ENCODE data around the gene MYRFL.

MYRFL gene

GRCh38 chr12:69886109-69886508, 61.1 kb downstream of the MYRFL start:
- no peak overlapping the region for H3K4me3 ChIP-seq (ENCODE audit: control insufficient read depth, low read depth, low read length)
- TF ChIP-seq, protein P1, sequence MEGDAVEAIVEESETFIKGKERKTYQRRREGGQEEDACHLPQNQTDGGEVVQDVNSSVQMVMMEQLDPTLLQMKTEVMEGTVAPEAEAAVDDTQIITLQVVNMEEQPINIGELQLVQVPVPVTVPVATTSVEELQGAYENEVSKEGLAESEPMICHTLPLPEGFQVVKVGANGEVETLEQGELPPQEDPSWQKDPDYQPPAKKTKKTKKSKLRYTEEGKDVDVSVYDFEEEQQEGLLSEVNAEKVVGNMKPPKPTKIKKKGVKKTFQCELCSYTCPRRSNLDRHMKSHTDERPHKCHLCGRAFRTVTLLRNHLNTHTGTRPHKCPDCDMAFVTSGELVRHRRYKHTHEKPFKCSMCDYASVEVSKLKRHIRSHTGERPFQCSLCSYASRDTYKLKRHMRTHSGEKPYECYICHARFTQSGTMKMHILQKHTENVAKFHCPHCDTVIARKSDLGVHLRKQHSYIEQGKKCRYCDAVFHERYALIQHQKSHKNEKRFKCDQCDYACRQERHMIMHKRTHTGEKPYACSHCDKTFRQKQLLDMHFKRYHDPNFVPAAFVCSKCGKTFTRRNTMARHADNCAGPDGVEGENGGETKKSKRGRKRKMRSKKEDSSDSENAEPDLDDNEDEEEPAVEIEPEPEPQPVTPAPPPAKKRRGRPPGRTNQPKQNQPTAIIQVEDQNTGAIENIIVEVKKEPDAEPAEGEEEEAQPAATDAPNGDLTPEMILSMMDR (conservative IDR thresholded peaks at IDR 0.05; ENCODE audit: control insufficient read depth, insufficient read depth, low read depth, low read length) = no peak
- DNase-seq (ENCODE audit: low read depth) = no peak

DNA sequence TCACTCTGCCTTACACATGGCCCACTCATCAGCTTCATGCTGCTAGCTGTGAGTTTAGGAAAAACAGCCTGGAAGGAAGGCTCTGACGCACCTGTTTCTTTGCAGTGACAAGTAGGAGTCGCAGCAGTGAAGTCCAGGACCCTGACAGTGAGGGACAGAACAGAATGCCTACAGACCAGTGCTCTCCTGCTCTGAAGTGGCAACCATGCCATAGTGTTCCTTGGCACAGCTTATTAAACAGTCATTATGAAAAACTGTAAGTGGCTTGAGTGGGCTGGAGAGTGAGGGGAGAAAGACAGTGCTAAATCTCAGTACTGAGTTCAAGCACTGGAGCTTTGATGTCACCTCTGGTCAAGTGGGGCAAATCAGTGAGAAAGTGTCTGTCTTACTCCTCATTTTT, 61.7 kb downstream of the MYRFL start:
- no peak for DNase-seq (ENCODE audit: low read depth)
- TF ChIP-seq, protein P1 (conservative IDR thresholded peaks at IDR 0.05; ENCODE audit: control insufficient read depth, insufficient read depth, low read depth, low read length) = no peak
- no peak overlapping the region for H3K4me3 ChIP-seq (ENCODE audit: control insufficient read depth, low read depth, low read length)

DNA sequence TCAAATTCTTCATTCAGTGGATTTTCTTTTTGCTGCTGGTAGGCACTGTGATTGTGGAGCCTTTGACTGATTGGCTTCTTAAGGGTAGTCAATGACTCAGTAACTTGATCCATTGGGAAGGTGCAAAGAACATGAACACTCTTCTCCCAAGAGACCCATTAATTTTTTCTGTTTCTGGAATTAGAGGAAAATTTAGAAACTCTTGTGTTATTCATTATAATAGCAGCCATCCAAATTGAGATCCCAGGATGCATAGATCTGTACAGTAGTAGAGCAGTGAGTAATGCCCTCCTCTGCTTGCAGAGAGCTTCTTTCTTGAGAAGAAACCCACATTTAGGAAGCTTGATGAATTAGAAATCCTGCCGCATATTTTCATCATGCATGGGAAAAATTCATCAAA, 63.9 kb downstream of the MYRFL start:
- TF ChIP-seq, protein P1 (conservative IDR thresholded peaks at IDR 0.05; ENCODE audit: control insufficient read depth, insufficient read depth, low read depth, low read length) = no peak
- H3K4me3 ChIP-seq (ENCODE audit: control insufficient read depth, low read depth, low read length) = no peak overlapping the region
- DNase-seq (ENCODE audit: low read depth) = peak; percentile 68

DNA sequence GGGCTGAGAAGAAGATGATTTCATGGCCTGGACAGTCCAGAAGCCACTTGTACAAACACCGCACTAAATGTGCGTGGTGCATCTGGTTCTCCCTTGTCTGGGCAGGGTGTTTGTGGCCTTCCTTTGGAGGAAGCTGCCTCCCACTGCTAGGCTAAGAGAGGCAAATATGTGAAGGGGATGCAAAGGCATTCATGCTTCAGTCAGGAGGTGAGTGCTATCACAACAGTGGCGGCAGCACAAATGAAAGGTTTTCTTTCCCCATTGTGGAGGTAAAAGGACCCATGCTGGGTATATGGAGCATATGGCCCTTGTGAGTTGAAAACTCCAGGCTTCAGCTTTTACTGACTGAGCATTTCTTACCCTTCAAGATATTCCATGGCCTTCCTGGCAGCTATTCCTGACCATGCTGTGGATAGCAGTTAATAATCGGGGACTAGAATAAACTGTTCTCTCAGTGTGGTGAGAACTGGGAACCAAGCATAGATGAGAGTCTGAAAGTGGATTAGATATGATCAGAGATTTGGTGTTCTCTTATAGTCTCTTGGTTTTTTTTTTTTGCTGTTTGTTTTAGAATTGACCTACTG, 69.9 kb downstream of the MYRFL start:
- no peak overlapping the region for H3K4me3 ChIP-seq (ENCODE audit: control insufficient read depth, low read depth, low read length)
- DNase-seq (ENCODE audit: low read depth) = no peak
- TF ChIP-seq, protein P1 (conservative IDR thresholded peaks at IDR 0.05; ENCODE audit: control insufficient read depth, insufficient read depth, low read depth, low read length) = no peak

- DNase-seq (ENCODE audit: low read depth) = no peak
- no peak overlapping the region for H3K4me3 ChIP-seq (ENCODE audit: control insufficient read depth, low read depth, low read length)
- TF ChIP-seq, protein P1 (conservative IDR thresholded peaks at IDR 0.05; ENCODE audit: control insufficient read depth, insufficient read depth, low read depth, low read length) = no peak
Observed at GRCh38 chr12:69896653-69897381, 71.8 kb downstream of the MYRFL start.

- TF ChIP-seq, protein P1 (conservative IDR thresholded peaks at IDR 0.05; ENCODE audit: control insufficient read depth, insufficient read depth, low read depth, low read length) = no peak
- H3K4me3 ChIP-seq (ENCODE audit: control insufficient read depth, low read depth, low read length) = no peak overlapping the region
- DNase-seq (ENCODE audit: low read depth) = peak; percentile 91
Observed at GRCh38 chr12:69897744-69898143, 72.7 kb downstream of the MYRFL start.
